K562 (cell line): Measurements from ENCODE around the gene AK2. TPM values are rescaled to one million over a fixed set of nuclear protein-coding genes. Genes with fewer than 3 reads are reported as not detected.

Source experiments
- ATAC-seq: fragments of 200-7000 bp; cut with Tn5 transposase; 3 replicates; pipeline ENCODE4 v1.9.1; 2020; ENCODE audit warnings: moderate library complexity
- BruUV-seq: library from RNA; stranded (reverse); fragments of 400-500 nt; replicated peaks from 2 replicates; lab custom pipeline; 2021; lab: Mats Ljungman, UMichigan
- CTCF ChIA-PET: fragments of 300-600 bp; formaldehyde crosslinking; extraction: SDS; loops from one replicate; lab custom pipeline; 2021; ENCODE audit warnings: low intra/inter-chr PET ratio; lab: Yijun Ruan, JAX
- POLR2A ChIA-PET: fragments of 300-600, 350-650 bp; sonication (Branson Sonifier 250); formaldehyde crosslinking; extraction: SDS; loops from one replicate; lab custom pipeline; 2021; ENCODE audit warnings: antibody characterized with exemption, inconsistent platforms; lab: Yijun Ruan, JAX
- DNase-seq, 4 experiments: peaks; one replicate each; pipeline versions ENCODE4 v3.0.0 to v3.0.0-alpha.2; 2011 to 2018; ENCODE audit warnings: low spot score in 3 of 4, mixed read lengths in 3 of 4; ENCODE audit errors: extremely low read depth in 1 of 4
- FAIRE-seq: peaks from 2 replicates; lab custom pipeline; 2011; peaks lifted over from hg19 to GRCh38; lab: Jason Lieb, UNC
- H2AFZ ChIP-seq: 2 replicates; pipeline ENCODE4 v1.6.0; 2011; ENCODE audit warnings: low read depth, low read length, control low read depth, inconsistent platforms
- H3K27ac ChIP-seq: fragments of 200-600 bp; 3 replicates; pipeline ENCODE4 v1.8.0; 2011; ENCODE audit warnings: low read depth, mild to moderate bottlenecking, control low read depth, inconsistent platforms, low read length, moderate library complexity, mixed read lengths; ENCODE audit errors: extremely low read depth
- H3K27me3 ChIP-seq, 2 experiments: fragments of 300-600 bp in 1 of 2; 2 replicates in 1 of 2; 3 replicates in 1 of 2; pipeline versions ENCODE4 v1.6.0 to v1.8.0; 2011; ENCODE audit warnings: inconsistent platforms in 2 of 2, low read length in 2 of 2, mild to moderate bottlenecking in 1 of 2, mixed read lengths in 1 of 2, moderate library complexity in 1 of 2; ENCODE audit not compliant: control insufficient read depth in 2 of 2, insufficient read depth in 2 of 2
- H3K36me3 ChIP-seq: fragments of 300-600 bp; 3 replicates; pipeline ENCODE4 v1.8.0; 2011; ENCODE audit warnings: mild to moderate bottlenecking, low read length, inconsistent platforms; ENCODE audit not compliant: control insufficient read depth, insufficient read depth
- H3K4me1 ChIP-seq, 2 experiments: fragments of 200-600 bp in 1 of 2; replicated peaks in 1 of 2; 2 replicates in 1 of 2; 3 replicates in 1 of 2; pipeline versions ENCODE4 v1.5.1 to v1.8.0; 2011; ENCODE audit warnings: inconsistent platforms in 2 of 2, low read length in 2 of 2, mild to moderate bottlenecking in 1 of 2, mixed read lengths in 1 of 2, moderate library complexity in 1 of 2; ENCODE audit not compliant: control insufficient read depth in 2 of 2, insufficient read depth in 2 of 2
- H3K4me2 ChIP-seq: 2 replicates; pipeline ENCODE4 v1.6.1; 2011; ENCODE audit warnings: low read length, control low read depth, inconsistent platforms, mixed read lengths; ENCODE audit not compliant: insufficient read depth
- H3K4me3 ChIP-seq: fragments of 200-600 bp; sonication (generic), shearing (Covaris generic); 2 replicates; pipeline ENCODE4 v1.5.1; 2016; ENCODE audit warnings: control low read depth, inconsistent platforms
- H3K79me2 ChIP-seq: fragments of 200-600 bp; 3 replicates; pipeline ENCODE4 v1.8.0; 2011; ENCODE audit warnings: low read length, inconsistent platforms; ENCODE audit not compliant: control insufficient read depth, insufficient read depth
- H3K9ac ChIP-seq, 2 experiments: 2 replicates each; pipeline versions ENCODE4 v1.6.0 to v1.6.1; 2011; ENCODE audit warnings: low read depth in 2 of 2, low read length in 2 of 2, control low read depth in 1 of 2, inconsistent platforms in 1 of 2, mild to moderate bottlenecking in 1 of 2, mixed read lengths in 1 of 2; ENCODE audit not compliant: insufficient read depth in 1 of 2
- H3K9me1 ChIP-seq: one replicate; pipeline ENCODE4 v1.6.0; 2011; ENCODE audit warnings: inconsistent platforms, mild to moderate bottlenecking, low read length, moderate library complexity; ENCODE audit not compliant: control insufficient read depth, insufficient read depth
- H3K9me3 ChIP-seq: replicated peaks from 2 replicates; pipeline ENCODE4 v1.5.1; 2011; ENCODE audit warnings: low read depth, low read length, inconsistent platforms; ENCODE audit not compliant: control insufficient read depth, insufficient read depth
- H4K20me1 ChIP-seq: replicated peaks from 2 replicates; pipeline ENCODE4 v1.6.1; 2011; ENCODE audit warnings: low read length, inconsistent platforms, mixed read lengths; ENCODE audit not compliant: control insufficient read depth, insufficient read depth
- BACH1 ChIP-seq: fragments of 200-800 bp; sonication (Bioruptor generic); IDR thresholded peaks from 2 replicates; pipeline ENCODE4 v1.6.1; 2016; ENCODE audit warnings: missing genetic modification characterization, missing compliant biosample characterization
- CCAR2 ChIP-seq: fragments of 200-400 bp; formaldehyde crosslinking; IDR thresholded peaks from 2 replicates; pipeline ENCODE4 v1.6.1; 2017; ENCODE audit warnings: mild to moderate bottlenecking, low read depth, low read length
- CREM ChIP-seq: IDR thresholded peaks from 2 replicates; pipeline ENCODE4 v1.6.1; 2014; ENCODE audit warnings: antibody characterized with exemption, low read depth
- DEAF1 ChIP-seq: fragments of 450-650 bp; formaldehyde crosslinking; IDR thresholded peaks from 2 replicates; pipeline ENCODE4 v1.4.0; 2020; ENCODE audit warnings: mild to moderate bottlenecking, moderate library complexity
- POLR2AphosphoS5 ChIP-seq: IDR thresholded peaks from 2 replicates; pipeline ENCODE4 v1.6.1; 2011; ENCODE audit warnings: mild to moderate bottlenecking, low read depth, low read length, moderate library complexity; ENCODE audit not compliant: control insufficient read depth, insufficient read depth
- RAD21 ChIP-seq, 2 experiments: fragments of 250-450 bp in 1 of 2; fragments of 450-650 bp in 1 of 2; sonication (Bioruptor Pico) in 1 of 2; formaldehyde crosslinking in 1 of 2; IDR thresholded peaks in 1 of 2; conservative IDR thresholded peaks in 1 of 2; 2 replicates each; pipeline versions ENCODE4 v1.4.0 to v1.8.0; 2020 to 2022; ENCODE audit warnings: mild to moderate bottlenecking in 2 of 2, moderate library complexity in 1 of 2
- TAF9B ChIP-seq: fragments of 450-650 bp; IDR thresholded peaks from 2 replicates; pipeline ENCODE4 v1.6.1; 2018; ENCODE audit warnings: mild to moderate bottlenecking; ENCODE audit not compliant: partially characterized antibody
- ZNF398 ChIP-seq: fragments of 250-450 bp; sonication (Bioruptor Pico); IDR thresholded peaks from 2 replicates; pipeline ENCODE4 v1.8.0; 2021; ENCODE audit warnings: moderate library complexity, mild to moderate bottlenecking, inconsistent platforms
- WGBS: fragments of 100-300 bp; shearing (Covaris generic); methylation state at CpG from one replicate; pipeline ENCODE4 v1.1.6; 2016; ENCODE audit warnings: low coverage, mixed read lengths; ENCODE audit not compliant: insufficient coverage; ENCODE audit errors: missing lambda C conversion rate; 5-methylcytosine and 5-hydroxymethylcytosine counted together
- in situ Hi-C: fragments of 300-500 bp; cut with MboI; formaldehyde crosslinking; loops from 4 replicates; pipeline ENCODE4 v1.15.0; 2018; ENCODE audit warnings: inconsistent platforms, mixed read lengths
- intact Hi-C: fragments of 100-400 bp; cut with micrococcal nuclease; formaldehyde crosslinking; loops from 2 replicates; pipeline ENCODE4 v1.14.2; 2022
- polyA plus RNA-seq, 8 experiments: library from polyadenylated mRNA; depleted of rRNA in 4 of 8; stranded (reverse) in 5 of 8; unstranded in 3 of 8; fragments of >200 nt; fragmentation: Nextera tagmentation in 2 of 8; fragmentation: Illumina TruSeq in 1 of 8; extraction: Ambion mirVana in 2 of 8; extraction: Trizol in 1 of 8; gene quantifications; 2 replicates each; pipeline versions ENCODE4 v1.2.1 to v1.2.3, GENCODE V29; 2011 to 2014; ENCODE audit warnings: inconsistent platforms in 1 of 8, missing spikeins in 1 of 8
- total RNA-seq, 7 experiments: library from RNA; depleted of rRNA in 6 of 7; stranded (reverse); fragments of >200 nt in 6 of 7; fragmentation: Illumina TruSeq in 2 of 7; extraction: Trizol in 2 of 7; gene quantifications; 2 replicates each; pipeline versions ENCODE4 v1.2.1 to v1.2.3, GENCODE V29; 2011 to 2021; ENCODE audit warnings: low replicate concordance in 1 of 7
- TF ChIP-seq, protein P1 (sequence below), 2 experiments: IDR thresholded peaks in 1 of 2; conservative IDR thresholded peaks in 1 of 2; 2 replicates each; pipeline ENCODE4 v1.6.1; 2016; ENCODE audit warnings: low read depth in 2 of 2, mild to moderate bottlenecking in 1 of 2, missing compliant biosample characterization in 1 of 2, missing genetic modification characterization in 1 of 2, moderate library complexity in 1 of 2

The AK2 gene
- total and polyA plus RNA-seq, 9 of the 15 experiments (the other 6 are each of a cell fraction or from before 2014, with no cell fraction given): 105 to 1,050 (median 509) TPM

DNA sequence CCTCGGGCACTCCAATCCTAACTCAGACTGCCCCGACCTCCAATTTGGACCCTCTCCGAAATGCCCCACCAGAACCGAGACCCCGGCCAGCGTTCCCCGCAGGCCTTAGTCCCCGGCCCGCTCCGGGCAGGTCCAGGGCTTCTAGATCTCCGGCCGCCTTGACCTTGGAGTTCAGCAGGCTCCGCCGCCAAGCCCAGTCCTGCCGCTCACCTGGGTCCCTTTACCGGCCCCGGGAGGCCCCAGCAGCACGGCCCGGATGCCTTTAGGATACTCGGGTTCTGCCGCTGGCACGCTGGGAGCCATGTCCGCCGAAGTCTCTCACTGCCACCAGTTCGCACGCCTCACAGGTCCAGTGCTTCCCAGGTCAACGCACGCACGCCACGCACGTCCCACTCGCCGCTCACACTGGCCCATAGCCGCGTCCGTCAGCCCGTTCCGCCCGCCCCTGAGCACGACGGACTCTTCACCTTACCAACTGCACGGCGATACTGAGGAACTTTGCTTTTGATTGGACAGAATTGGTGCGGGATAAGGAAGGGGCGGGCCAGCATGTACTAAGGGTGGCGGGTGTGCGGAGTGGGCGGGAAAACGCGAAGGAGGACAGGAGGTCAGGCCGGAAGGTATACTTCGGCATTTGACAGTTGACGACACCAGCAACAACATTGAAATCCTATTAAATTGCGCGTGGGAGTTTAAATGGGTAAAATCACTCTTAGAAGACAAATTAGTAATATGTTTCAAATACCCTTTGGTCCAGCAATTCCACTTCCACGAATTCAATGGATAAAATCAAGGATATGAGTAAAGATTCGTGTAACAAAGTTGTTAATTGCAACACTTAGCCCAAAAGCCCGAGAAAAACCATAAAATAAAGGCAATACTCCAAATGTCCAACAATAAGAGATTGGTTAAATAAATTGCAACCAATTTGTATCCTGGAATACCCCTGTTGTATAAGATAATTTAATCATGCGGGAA, at the start of gene AK2 (continued):
- TF ChIP-seq, protein P1, sequence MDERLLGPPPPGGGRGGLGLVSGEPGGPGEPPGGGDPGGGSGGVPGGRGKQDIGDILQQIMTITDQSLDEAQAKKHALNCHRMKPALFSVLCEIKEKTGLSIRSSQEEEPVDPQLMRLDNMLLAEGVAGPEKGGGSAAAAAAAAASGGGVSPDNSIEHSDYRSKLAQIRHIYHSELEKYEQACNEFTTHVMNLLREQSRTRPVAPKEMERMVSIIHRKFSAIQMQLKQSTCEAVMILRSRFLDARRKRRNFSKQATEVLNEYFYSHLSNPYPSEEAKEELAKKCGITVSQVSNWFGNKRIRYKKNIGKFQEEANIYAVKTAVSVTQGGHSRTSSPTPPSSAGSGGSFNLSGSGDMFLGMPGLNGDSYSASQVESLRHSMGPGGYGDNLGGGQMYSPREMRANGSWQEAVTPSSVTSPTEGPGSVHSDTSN (CRISPR knock-in tag; IDR thresholded peaks at IDR 0.05; ENCODE audit: low read depth): peak; percentile 100
- TF ChIP-seq, protein P1 (tag; conservative IDR thresholded peaks at IDR 0.05; ENCODE audit: low read depth): peak; percentile 100
- peak; percentile 49; the same call in 1 of the 2 replicates for TF ChIP-seq POLR2AphosphoS5

DNA sequence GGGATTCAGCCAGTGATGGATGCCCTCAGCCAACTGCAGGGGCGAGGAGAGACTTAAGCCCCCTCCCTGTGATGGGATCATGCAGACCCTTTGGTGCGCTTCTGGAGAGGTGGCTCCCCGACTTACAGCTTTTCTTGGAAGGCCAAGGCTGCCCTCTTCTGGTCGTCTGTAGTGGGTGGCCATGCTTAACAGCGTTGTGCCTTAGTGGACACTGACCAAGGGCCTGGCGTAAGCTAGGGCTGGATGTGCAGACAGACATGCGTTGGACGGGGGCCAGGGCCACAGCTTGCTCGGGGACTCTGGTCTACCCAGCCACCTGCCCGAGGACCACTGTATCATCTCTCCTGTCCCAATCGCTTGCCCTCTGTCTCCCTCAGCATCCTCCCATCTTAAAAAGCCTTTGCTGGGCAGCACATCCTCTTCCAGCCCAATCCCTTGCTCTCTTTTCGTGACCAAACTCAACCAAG, 49.7 kb upstream of the AK2 start:
- no TSS peak for BruUV-seq
- ATAC-seq: peak; percentile 95
- no peak overlapping the region for H2AFZ ChIP-seq
- no peak overlapping the region for H3K9ac ChIP-seq
- H3K36me3 ChIP-seq: no peaks in the 10 kb centered on the region
- no peaks in the 10 kb centered on the region for H3K79me2 ChIP-seq
- intact Hi-C loops: loop anchor here (1.0 to 10.0 kb wide), 3 partner anchors 153 to 684 kb away; no protein-coding TSS in a partner anchor
- peaks cover 5% of the 10 kb centered on the region for H3K9me1 ChIP-seq
- no peaks in the 10 kb centered on the region for H3K9me3 ChIP-seq
- WGBS: 1% methylated on average over 12 of the region's 12 CpGs
- in situ Hi-C loops: no loop called here
- H3K4me1 ChIP-seq: peaks cover 6 to 7% of the 10 kb centered on the region in 2 experiments; a peak in 3 of 5 replicates
- H3K4me2 ChIP-seq: no peak overlapping the region
- DNase-seq: peak; percentile 56 to 85 (median 60)
- ChIA-PET CTCF (interaction anchor here (0.6 to 2.2 kb wide), 8 partner anchors 9 to 1410 kb away, joined by 3 to 29 read pairs (median 6); no protein-coding TSS in a partner anchor), POLR2A (interaction anchor here (0.6 to 1.5 kb wide), 6 partner anchors 77 to 265 kb away, joined by 3 to 7 read pairs (median 4); partner anchors contain the start of gene RNF19B)
- peak; percentile 93 for FAIRE-seq
- H3K27ac ChIP-seq: no peak overlapping the region
- peaks cover 23 to 50% of the 10 kb centered on the region in 2 experiments; a peak in 4 of 5 replicates for H3K27me3 ChIP-seq
- peaks cover 26% of the 10 kb centered on the region for H4K20me1 ChIP-seq
- H3K4me3 ChIP-seq: no peak overlapping the region
- TF ChIP-seq DEAF1 (peak; percentile 74), BACH1 (tag) (no peak), TAF9B (no peak), CREM (0 out of 2 replicates have a peak, but pooled peaks have one; percentile 12), ZNF398 (CRISPR knock-in tag) (no peak), RAD21 (CRISPR knock-in tag; conservative IDR thresholded peaks at IDR 0.05 in 1 of 2, IDR thresholded peaks at IDR 0.05 in 1 of 2) (peak; percentile 88 to 95), CCAR2 (no peak)
